Measurements from ENCODE around the gene SNAI1. TPM values are rescaled to one million over a fixed set of nuclear protein-coding genes. Genes with fewer than 3 reads are reported as not detected.

SNAI1 gene
- total and polyA plus RNA-seq, 2 experiments from 2014 or later: 7.6 to 13.4 TPM

- in situ Hi-C loops (cut with MboI): no loop called here
- Histone ChIP-seq H3K4me1 (ENCODE audit: insufficient read depth) (peaks cover 26% of the 10 kb centered on the region), H2AFZ (no peak overlapping the region), H3K4me3 (no peak overlapping the region), H3K79me2 (ENCODE audit: insufficient read depth) (no peaks in the 10 kb centered on the region), H3F3A (ENCODE audit: insufficient read depth) (0 out of 2 replicates have a peak, but pooled peaks cover 4% of the 10 kb centered on the region), H3K36me3 (ENCODE audit: low read depth) (no peaks in the 10 kb centered on the region), H3K9ac (no peak overlapping the region), H3K9me2 (ENCODE audit: insufficient read depth) (no peaks in the 10 kb centered on the region), H3K27ac (no peak overlapping the region), H3K27me3 (replicated peaks; ENCODE audit: insufficient read depth) (no peaks in the 10 kb centered on the region), H4K20me1 (ENCODE audit: insufficient read depth) (no peaks in the 10 kb centered on the region), H3K9me3 (ENCODE audit: low read depth) (no peaks in the 10 kb centered on the region), H3K4me2 (ENCODE audit: unreplicated experiment) (no peak overlapping the region)
- 29 to 32% methylated on average over 3 of the region's 3 CpGs for WGBS, 2 experiments (ENCODE audit: low coverage in 1 of 2, low lambda C conversion rate in 2 of 2, missing lambda C conversion rate in 2 of 2)
- TF ChIP-seq EZH2 (IDR thresholded peaks at IDR 0.05; ENCODE audit: insufficient read depth, poor library complexity, severe bottlenecking) (no peak), EZH2phosphoT487 (IDR thresholded peaks at IDR 0.05; ENCODE audit: insufficient read depth, low read depth) (no peak)
- peak; percentile 75 for DNase-seq
Measured at GRCh38 chr20:50020288-50020687, 37.5 kb downstream of the SNAI1 start.

DNA sequence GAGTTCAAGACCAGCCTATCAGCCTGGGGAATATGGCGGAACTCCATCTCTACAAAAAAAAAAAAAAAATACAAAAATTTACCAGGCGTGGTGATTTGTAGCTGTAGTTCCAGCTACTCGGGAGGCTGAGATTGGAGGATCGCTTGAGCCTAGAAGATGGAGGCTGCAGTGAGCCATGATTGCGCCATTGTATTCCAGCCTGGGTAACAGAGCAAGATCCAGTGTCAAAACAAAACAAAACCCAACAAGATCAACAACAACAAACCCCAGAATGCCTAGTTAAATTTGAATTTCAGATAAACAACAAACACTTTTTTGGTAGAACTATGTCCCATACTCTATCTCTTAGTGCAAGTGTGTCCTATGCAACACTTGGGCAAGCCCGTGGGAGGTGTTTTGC, 39.9 kb downstream of the SNAI1 start:
- no peaks in the 10 kb centered on the region for H3K79me2 ChIP-seq (ENCODE audit: insufficient read depth)
- in situ Hi-C loops (cut with MboI): no loop called here
- 92 to 95% methylated on average over 6 of the region's 6 CpGs for WGBS, 2 experiments (ENCODE audit: low coverage in 1 of 2, low lambda C conversion rate in 2 of 2, missing lambda C conversion rate in 2 of 2)
- DNase-seq: no peak
- H3K27me3 ChIP-seq (replicated peaks; ENCODE audit: insufficient read depth): no peaks in the 10 kb centered on the region
- no peaks in the 10 kb centered on the region for H3K9me2 ChIP-seq (ENCODE audit: insufficient read depth)
- no peaks in the 10 kb centered on the region for H3K36me3 ChIP-seq (ENCODE audit: low read depth)
- no peak overlapping the region for H3K4me3 ChIP-seq
- H3K27ac ChIP-seq: no peak overlapping the region
- H3K9ac ChIP-seq: no peak overlapping the region
- H4K20me1 ChIP-seq (ENCODE audit: insufficient read depth): no peaks in the 10 kb centered on the region
- no peak overlapping the region for H3K4me2 ChIP-seq (ENCODE audit: unreplicated experiment)
- 0 out of 2 replicates have a peak, but pooled peaks cover 4% of the 10 kb centered on the region for H3F3A ChIP-seq (ENCODE audit: insufficient read depth)
- no peak for TF ChIP-seq EZH2phosphoT487 (IDR thresholded peaks at IDR 0.05; ENCODE audit: insufficient read depth, low read depth)
- TF ChIP-seq EZH2 (IDR thresholded peaks at IDR 0.05; ENCODE audit: insufficient read depth, poor library complexity, severe bottlenecking): no peak
- H3K4me1 ChIP-seq (ENCODE audit: insufficient read depth): peaks cover 22% of the 10 kb centered on the region
- H2AFZ ChIP-seq: no peak overlapping the region
- H3K9me3 ChIP-seq (ENCODE audit: low read depth): no peaks in the 10 kb centered on the region

GRCh38 chr20:50023116-50023805, 40.5 kb downstream of the SNAI1 start:
- in situ Hi-C loops (cut with MboI): no loop called here
- Histone ChIP-seq H3K9me2 (ENCODE audit: insufficient read depth) (no peaks in the 10 kb centered on the region), H3K79me2 (ENCODE audit: insufficient read depth) (no peaks in the 10 kb centered on the region), H3K27ac (no peak overlapping the region), H3K4me1 (ENCODE audit: insufficient read depth) (peaks cover 23% of the 10 kb centered on the region), H3K9me3 (ENCODE audit: low read depth) (no peaks in the 10 kb centered on the region), H3K4me2 (ENCODE audit: unreplicated experiment) (no peak overlapping the region), H3K27me3 (replicated peaks; ENCODE audit: insufficient read depth) (no peaks in the 10 kb centered on the region), H3F3A (ENCODE audit: insufficient read depth) (0 out of 2 replicates have a peak, but pooled peaks cover 4% of the 10 kb centered on the region), H3K9ac (no peak overlapping the region), H2AFZ (no peak overlapping the region), H3K36me3 (ENCODE audit: low read depth) (no peaks in the 10 kb centered on the region), H4K20me1 (ENCODE audit: insufficient read depth) (no peaks in the 10 kb centered on the region), H3K4me3 (no peak overlapping the region)
- TF ChIP-seq EZH2 (IDR thresholded peaks at IDR 0.05; ENCODE audit: insufficient read depth, poor library complexity, severe bottlenecking) (no peak), EZH2phosphoT487 (IDR thresholded peaks at IDR 0.05; ENCODE audit: insufficient read depth, low read depth) (no peak)
- WGBS, 2 experiments (ENCODE audit: low coverage in 1 of 2, low lambda C conversion rate in 2 of 2, missing lambda C conversion rate in 2 of 2): 88 to 92% methylated on average over 10 of the region's 10 CpGs
- DNase-seq: no peak

DNA sequence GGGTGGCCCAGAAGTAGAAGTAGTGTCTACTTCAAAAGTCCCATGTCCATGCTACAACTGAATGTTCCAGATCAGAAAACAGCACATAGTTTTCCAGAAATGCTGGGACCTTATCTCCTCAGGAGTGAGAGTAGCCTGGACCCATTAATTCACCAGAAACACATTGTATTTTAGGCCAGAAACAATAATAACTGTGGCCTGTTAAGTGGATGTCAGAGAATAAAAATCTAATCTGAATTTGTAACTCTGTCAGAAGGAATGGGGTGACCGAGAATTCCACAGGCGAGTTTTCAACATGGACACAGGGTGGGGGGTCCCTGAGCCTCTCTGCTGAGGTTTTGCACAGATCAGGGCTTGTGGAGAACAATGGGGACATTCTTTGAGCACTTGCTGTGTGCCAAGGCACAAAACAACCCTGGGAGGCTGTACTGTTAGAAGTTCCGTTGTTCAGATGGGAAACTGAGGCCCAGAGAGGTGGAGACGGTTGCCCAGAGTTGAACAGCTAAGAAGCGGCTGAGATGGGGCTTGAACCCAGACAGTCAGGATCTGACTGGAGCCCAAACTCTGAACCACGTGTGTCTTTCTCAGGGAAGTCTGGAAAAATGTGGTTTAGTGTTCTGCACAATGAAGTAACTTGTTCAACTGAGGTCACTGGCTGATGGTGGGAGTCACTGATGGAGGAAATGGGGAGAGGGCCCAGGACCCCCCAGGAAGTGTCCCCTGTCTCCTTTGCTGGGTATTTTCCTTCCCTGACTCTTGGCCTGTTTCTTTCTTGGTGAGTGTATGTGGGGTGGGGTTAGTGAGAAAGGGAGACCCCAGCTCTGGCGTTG, 44.2 kb downstream of the SNAI1 start:
- 89 to 90% methylated on average over 7 of the region's 7 CpGs for WGBS, 2 experiments (ENCODE audit: low coverage in 1 of 2, low lambda C conversion rate in 2 of 2, missing lambda C conversion rate in 2 of 2)

More for the DNA sequence above, 44.2 kb downstream of the SNAI1 start:
- TF ChIP-seq EZH2 (IDR thresholded peaks at IDR 0.05; ENCODE audit: insufficient read depth, poor library complexity, severe bottlenecking): no peak
- no peak for TF ChIP-seq EZH2phosphoT487 (IDR thresholded peaks at IDR 0.05; ENCODE audit: insufficient read depth, low read depth)
- H3K36me3 ChIP-seq (ENCODE audit: low read depth): no peaks in the 10 kb centered on the region
- peaks cover 18% of the 10 kb centered on the region; the same call in 1 of the 2 replicates for H3F3A ChIP-seq (ENCODE audit: insufficient read depth)
- H2AFZ ChIP-seq: no peak overlapping the region
- H3K9ac ChIP-seq: peak overlapping the region; percentile 64
- H3K4me1 ChIP-seq (ENCODE audit: insufficient read depth): peaks cover 27% of the 10 kb centered on the region
- H4K20me1 ChIP-seq (ENCODE audit: insufficient read depth): no peaks in the 10 kb centered on the region
- no peak overlapping the region for H3K4me3 ChIP-seq
- H3K4me2 ChIP-seq (ENCODE audit: unreplicated experiment): no peak overlapping the region
- no peaks in the 10 kb centered on the region for H3K27me3 ChIP-seq (replicated peaks; ENCODE audit: insufficient read depth)
- H3K79me2 ChIP-seq (ENCODE audit: insufficient read depth): no peaks in the 10 kb centered on the region
- DNase-seq: peak; percentile 38
- H3K9me3 ChIP-seq (ENCODE audit: low read depth): no peaks in the 10 kb centered on the region
- in situ Hi-C loops (cut with MboI): no loop called here
- H3K27ac ChIP-seq: peak overlapping the region; percentile 93
- no peaks in the 10 kb centered on the region for H3K9me2 ChIP-seq (ENCODE audit: insufficient read depth)

Measured in GM23248 (cell line).